HK-2 (cell line): ENCODE measurements around the gene SESN1.

ENCODE experiments used
- DNase-seq: peaks from one replicate; pipeline ENCODE4 v3.0.0-alpha.2; 2018; ENCODE audit not compliant: unreplicated experiment

SESN1 gene

GRCh38 chr6:108937170-108937569 is 157.5 kb downstream of the SESN1 start:
- DNase-seq, result no peak
